ENCODE data around the gene NSUN3. TPM values are rescaled to one million over a fixed set of nuclear protein-coding genes. Genes with fewer than 3 reads are reported as not detected.

Gene NSUN3
- total and polyA plus RNA-seq, 10 of the 15 experiments (the other 5 are each of a cell fraction or from before 2014, with no cell fraction given): 9.1 to 20.3 (median 11.7) TPM

- BruUV-seq (replicated peaks): no TSS peak
- POLR2A ChIA-PET: no interaction called here
- TF ChIP-seq YY1 (IDR thresholded peaks at IDR 0.05; ENCODE audit: low read depth, low read length): no peak
- no peak for TF ChIP-seq KAT2A (conservative IDR thresholded peaks at IDR 0.05; ENCODE audit: control insufficient read depth, low read depth, low read length)
- TF ChIP-seq MYB (IDR thresholded peaks at IDR 0.05; ENCODE audit: borderline replicate concordance, low read depth, low read length): no peak
- TF ChIP-seq CBX3 (IDR thresholded peaks at IDR 0.05; ENCODE audit: borderline replicate concordance, low read depth): no peak
- TF ChIP-seq NFYB (IDR thresholded peaks at IDR 0.05; ENCODE audit: insufficient read depth, low read depth, low read length): no peak
- TF ChIP-seq CHD2 (IDR thresholded peaks at IDR 0.05; ENCODE audit: borderline replicate concordance, low read depth, low read length): no peak
- TF ChIP-seq NFIC (IDR thresholded peaks at IDR 0.05; ENCODE audit: low read depth, low read length): no peak
- TF ChIP-seq SKIL (IDR thresholded peaks at IDR 0.05; ENCODE audit: low read depth, poor library complexity, severe bottlenecking): no peak
- no peak for TF ChIP-seq MEF2A (IDR thresholded peaks at IDR 0.05; ENCODE audit: insufficient read depth, low read depth, low read length)
- TF ChIP-seq POLR2A (IDR thresholded peaks at IDR 0.05; ENCODE audit: low read depth, low read length): no peak
- no peak for TF ChIP-seq GABPA (IDR thresholded peaks at IDR 0.05; ENCODE audit: low read depth)
- TF ChIP-seq E2F8 (IDR thresholded peaks at IDR 0.05; ENCODE audit: low read depth, partially characterized antibody): no peak
- TF ChIP-seq ZSCAN29 (IDR thresholded peaks at IDR 0.05): no peak
- no peak for TF ChIP-seq ATF3 (IDR thresholded peaks at IDR 0.05; ENCODE audit: borderline replicate concordance, extremely low read depth, low read depth, low read length)
- no peak for TF ChIP-seq IKZF1 (conservative IDR thresholded peaks at IDR 0.05)
- TF ChIP-seq NRF1 (conservative IDR thresholded peaks at IDR 0.05; ENCODE audit: low read depth, low read length): no peak
- TF ChIP-seq POU2F2 (IDR thresholded peaks at IDR 0.05; ENCODE audit: borderline replicate concordance, low read depth, low read length): no peak
- no peak for TF ChIP-seq EP300 (IDR thresholded peaks at IDR 0.05; ENCODE audit: borderline replicate concordance in 1 of 2, control insufficient read depth in 1 of 2, low read depth in 2 of 2, low read length in 2 of 2)
- no peak for TF ChIP-seq ELK1 (IDR thresholded peaks at IDR 0.05; ENCODE audit: low read depth, low read length)
These were observed 43.2 kb upstream of the NSUN3 start for GRCh38 chr3:94019659-94020058.

More at GRCh38 chr3:94019659-94020058, 43.2 kb upstream of the NSUN3 start:
- no peaks in the 10 kb centered on the region for H3K9me3 ChIP-seq (replicated peaks; ENCODE audit: control insufficient read depth, insufficient read depth, low read length)
- ChIA-PET RAD21 (ENCODE audit: unreplicated experiment) (interaction anchor here (2.7 kb wide), 1 partner anchor 15 kb away, joined by 6 read pairs; no protein-coding TSS in a partner anchor), CTCF (interaction anchor here (3.0 kb wide), 1 partner anchor 18 kb away, joined by 9 read pairs; no protein-coding TSS in a partner anchor), SMC1A (ENCODE audit: uncharacterized antibody, unreplicated experiment) (interaction anchor here (1.5 kb wide), 1 partner anchor 14 kb away, joined by 3 read pairs; no protein-coding TSS in a partner anchor)
- 56% methylated on average over 2 of the region's 2 CpGs for WGBS (ENCODE audit: insufficient coverage, insufficient replicate concordance, low lambda C conversion rate, missing lambda C conversion rate)
- no peak overlapping the region for H3K27ac ChIP-seq (ENCODE audit: control insufficient read depth, insufficient read depth)
- H3K36me3 ChIP-seq (ENCODE audit: control insufficient read depth in 2 of 2, insufficient read depth in 2 of 2, low read length in 1 of 2): no peaks in the 10 kb centered on the region
- H3K4me2 ChIP-seq (ENCODE audit: control insufficient read depth, insufficient read depth): no peak overlapping the region
- no peak for FAIRE-seq
- no peak overlapping the region for H3K9ac ChIP-seq (ENCODE audit: control insufficient read depth, insufficient read depth, low read length)
- no peak overlapping the region for H2AFZ ChIP-seq (ENCODE audit: control insufficient read depth, low read depth, low read length)
- no peaks in the 10 kb centered on the region for H4K20me1 ChIP-seq (ENCODE audit: control insufficient read depth, insufficient read depth)
- no peaks in the 10 kb centered on the region for H3K79me2 ChIP-seq (ENCODE audit: control insufficient read depth, insufficient read depth, low read length)
- H3K4me1 ChIP-seq (ENCODE audit: control insufficient read depth, insufficient read depth, low read length): no peaks in the 10 kb centered on the region
- in situ Hi-C loops (cut with MboI) (no loop called here), intact Hi-C loops (cut with micrococcal nuclease; ENCODE audit: unreplicated experiment) (no loop called here)
- no peak for DNase-seq (ENCODE audit: low read depth, low spot score)
- no peaks in the 10 kb centered on the region for H3K27me3 ChIP-seq (replicated peaks in 1 of 2; ENCODE audit: control insufficient read depth in 2 of 2, insufficient read depth in 2 of 2, low read length in 1 of 2)
- no peak overlapping the region for H3K4me3 ChIP-seq
- ATAC-seq: no peak
